Colonic mucosa (tissue), 4 donors: Measurements from ENCODE around the gene RGS9BP. TPM values are rescaled to one million over a fixed set of nuclear protein-coding genes. Genes with fewer than 3 reads are reported as not detected.

ENCODE experiments used
- DNase-seq: peaks from one replicate; pipeline ENCODE4 v3.0.0-alpha.2; 2020
- H3K27ac ChIP-seq: fragments of 200-600 bp; one replicate; pipeline ENCODE4 v1.8.0; 2021
- H3K27me3 ChIP-seq: fragments of 200-600 bp; one replicate; pipeline ENCODE4 v1.8.0; 2021
- H3K36me3 ChIP-seq: fragments of 200-600 bp; one replicate; pipeline ENCODE4 v1.8.0; 2021
- H3K4me1 ChIP-seq: fragments of 200-600 bp; one replicate; pipeline ENCODE4 v1.8.0; 2021; ENCODE audit warnings: mild to moderate bottlenecking
- H3K4me3 ChIP-seq: fragments of 200-600 bp; one replicate; pipeline ENCODE4 v1.8.0; 2021
- H3K9ac ChIP-seq, 2 donors: one replicate each; pipeline ENCODE4 v1.7.0; 2013; ENCODE audit warnings: control low read depth in 2 of 2, low read depth in 2 of 2, low read length in 2 of 2
- H3K9me3 ChIP-seq: fragments of 200-600 bp; one replicate; pipeline ENCODE4 v1.8.0; 2021
- CTCF ChIP-seq: fragments of 200-600 bp; IDR thresholded peaks from one replicate; pipeline ENCODE4 v1.8.0; 2022; ENCODE audit warnings: antibody characterized with exemption, mild to moderate bottlenecking
- intact Hi-C: fragments of 100-400 bp; cut with DNase I; formaldehyde crosslinking; loops from one replicate; pipeline ENCODE4 v1.14.1; 2022
- total RNA-seq, 2 donors: library from RNA; stranded (reverse); fragmentation: NEBNext Ultra II Directional in 1 of 2; extraction: Animal tissue kit (Norgen Biotek cat#: 25700) in 1 of 2; gene quantifications; one replicate each; pipeline ENCODE4 v1.2.1, GENCODE V29; 2021
- donor health status: healthy.
- donor health status: DM: no; HTN: no; CAD: no.
- donor health status: DM: no; HTN: no; CAD: no.

The RGS9BP gene
- total RNA-seq, 2 donors from 2014 or later: 0.11 to 0.15 TPM

- H3K9me3 ChIP-seq: no peaks in the 10 kb centered on the region
- peak overlapping the region in 1 of 2 donors; percentile 14 for H3K9ac ChIP-seq
- intact Hi-C loops: loop anchor here (10.0 kb wide), 2 partner anchors 92 to 292 kb away; partner anchors contain the start of gene PDCD5
- DNase-seq: no peak
- peaks cover 12% of the 10 kb centered on the region for H3K4me1 ChIP-seq
- TF ChIP-seq CTCF: no peak
- H3K4me3 ChIP-seq: peak overlapping the region; percentile 84
- no peaks in the 10 kb centered on the region for H3K36me3 ChIP-seq
- H3K27me3 ChIP-seq: peaks cover 21% of the 10 kb centered on the region
- H3K27ac ChIP-seq: no peak overlapping the region
These were observed 692 bp downstream of the RGS9BP start for GRCh38 chr19:32676186-32676894.

- intact Hi-C loops: loop anchor here (10.0 kb wide), 2 partner anchors 92 to 292 kb away; partner anchors contain the start of gene PDCD5
- DNase-seq: no peak
- peaks cover 12% of the 10 kb centered on the region for H3K4me1 ChIP-seq
- H3K27ac ChIP-seq: no peak overlapping the region
- no peaks in the 10 kb centered on the region for H3K9me3 ChIP-seq
- H3K4me3 ChIP-seq: no peak overlapping the region
- no peaks in the 10 kb centered on the region for H3K36me3 ChIP-seq
- peaks cover 21% of the 10 kb centered on the region for H3K27me3 ChIP-seq
- no peak for TF ChIP-seq CTCF
- H3K9ac ChIP-seq: no peak overlapping the region
These were observed 1.3 kb downstream of the RGS9BP start for GRCh38 chr19:32676895-32677359.

GRCh38 chr19:32677657-32678056 is 2.0 kb downstream of the RGS9BP start:
- H3K4me3 ChIP-seq: no peak overlapping the region
- intact Hi-C loops: loop anchor here (10.0 kb wide), 2 partner anchors 93 to 293 kb away; partner anchors contain the start of gene PDCD5
- H3K9me3 ChIP-seq: no peaks in the 10 kb centered on the region
- H3K9ac ChIP-seq: no peak overlapping the region
- no peaks in the 10 kb centered on the region for H3K36me3 ChIP-seq
- H3K27ac ChIP-seq: no peak overlapping the region
- DNase-seq: no peak
- no peak for TF ChIP-seq CTCF
- H3K27me3 ChIP-seq: peaks cover 21% of the 10 kb centered on the region
- peaks cover 12% of the 10 kb centered on the region for H3K4me1 ChIP-seq

- Histone ChIP-seq H3K9ac (no peak overlapping the region), H3K9me3 (no peaks in the 10 kb centered on the region), H3K4me3 (no peak overlapping the region), H3K27ac (no peak overlapping the region), H3K27me3 (peaks cover 19% of the 10 kb centered on the region), H3K4me1 (peaks cover 3% of the 10 kb centered on the region), H3K36me3 (no peaks in the 10 kb centered on the region)
- DNase-seq: no peak
- no peak for TF ChIP-seq CTCF
- intact Hi-C loops: no loop called here
These were observed 5.3 kb downstream of the RGS9BP start for GRCh38 chr19:32680986-32681385.

GRCh38 chr19:32682317-32682716 is 6.7 kb downstream of the RGS9BP start:
- Histone ChIP-seq H3K4me1 (no peaks in the 10 kb centered on the region), H3K27me3 (peaks cover 6% of the 10 kb centered on the region), H3K36me3 (no peaks in the 10 kb centered on the region), H3K9ac (no peak overlapping the region), H3K9me3 (no peaks in the 10 kb centered on the region), H3K4me3 (no peak overlapping the region), H3K27ac (no peak overlapping the region)
- no peak for TF ChIP-seq CTCF
- intact Hi-C loops: no loop called here
- no peak for DNase-seq
